AG04450 (cell line): Measurements from ENCODE around the gene NPHP4. TPM values are rescaled to one million over a fixed set of nuclear protein-coding genes. Genes with fewer than 3 reads are reported as not detected.

ENCODE experiments used
- CTCF ChIA-PET: fragments of 300-600, 350-600 bp; formaldehyde crosslinking; extraction: SDS; loops from one replicate; lab custom pipeline; 2022; ENCODE audit warnings: antibody characterized with exemption, inconsistent platforms; lab: Charles Lee
- POLR2A ChIA-PET: fragments of 350-600 bp; formaldehyde crosslinking; extraction: SDS; loops from one replicate; lab custom pipeline; 2021; ENCODE audit warnings: antibody characterized with exemption, inconsistent platforms; lab: Yijun Ruan, JAX
- DNase-seq: peaks from one replicate; pipeline ENCODE4 v3.0.0-alpha.2; 2011; ENCODE audit warnings: low read depth, low spot score
- H3K27ac ChIP-seq: one replicate; pipeline ENCODE4 v1.5.1; 2012; ENCODE audit warnings: low read depth, low read length, control low read depth
- H3K27me3 ChIP-seq: one replicate; pipeline ENCODE4 v1.6.0; 2012; ENCODE audit warnings: low read length; ENCODE audit not compliant: control insufficient read depth, insufficient read depth
- H3K4me3 ChIP-seq: 2 replicates; pipeline ENCODE4 v1.5.1; 2011; ENCODE audit warnings: mild to moderate bottlenecking, low read depth, low read length, control low read depth
- H3K9me3 ChIP-seq: 2 replicates; pipeline ENCODE4 v1.5.1; 2012; ENCODE audit warnings: low read length; ENCODE audit not compliant: control insufficient read depth, insufficient read depth
- polyA plus RNA-seq: library from polyadenylated mRNA; depleted of rRNA; stranded (reverse); fragments of >200 nt; gene quantifications from 2 replicates; pipeline ENCODE4 v1.2.3, GENCODE V29; 2011
- TF ChIP-seq, protein P1 (sequence below): IDR thresholded peaks from 2 replicates; pipeline ENCODE4 v1.5.1; 2011; ENCODE audit warnings: low read depth, low read length, control low read depth, inconsistent platforms

NPHP4 gene
- polyA plus RNA-seq, 1 experiment: 1.6 TPM

DNA sequence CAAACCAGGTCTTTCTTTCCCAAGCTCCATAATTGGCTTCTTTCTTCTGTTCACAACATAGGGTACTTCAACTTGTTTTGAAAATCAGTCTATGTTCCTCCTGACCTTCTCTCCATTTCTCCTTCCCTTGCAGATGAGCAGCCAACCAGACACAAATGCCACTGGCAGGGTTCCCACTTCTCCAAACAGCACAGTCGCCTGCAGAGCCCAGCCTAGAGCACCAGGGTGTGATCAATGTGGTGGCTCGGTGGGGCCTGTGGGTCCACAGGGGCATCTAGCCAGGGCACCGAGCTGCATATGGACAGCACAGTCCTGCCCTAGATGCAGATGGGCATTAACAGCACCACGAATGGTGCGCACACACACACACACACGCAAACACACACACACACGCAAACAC is 112.8 kb downstream of the NPHP4 start:
- ChIA-PET CTCF (no interaction called here), POLR2A (no interaction called here)
- no peak overlapping the region for H3K4me3 ChIP-seq
- peaks cover 6% of the 10 kb centered on the region; the same call in 1 of the 2 replicates for H3K9me3 ChIP-seq
- no peaks in the 10 kb centered on the region for H3K27me3 ChIP-seq
- no peak for DNase-seq
- TF ChIP-seq, protein P1, sequence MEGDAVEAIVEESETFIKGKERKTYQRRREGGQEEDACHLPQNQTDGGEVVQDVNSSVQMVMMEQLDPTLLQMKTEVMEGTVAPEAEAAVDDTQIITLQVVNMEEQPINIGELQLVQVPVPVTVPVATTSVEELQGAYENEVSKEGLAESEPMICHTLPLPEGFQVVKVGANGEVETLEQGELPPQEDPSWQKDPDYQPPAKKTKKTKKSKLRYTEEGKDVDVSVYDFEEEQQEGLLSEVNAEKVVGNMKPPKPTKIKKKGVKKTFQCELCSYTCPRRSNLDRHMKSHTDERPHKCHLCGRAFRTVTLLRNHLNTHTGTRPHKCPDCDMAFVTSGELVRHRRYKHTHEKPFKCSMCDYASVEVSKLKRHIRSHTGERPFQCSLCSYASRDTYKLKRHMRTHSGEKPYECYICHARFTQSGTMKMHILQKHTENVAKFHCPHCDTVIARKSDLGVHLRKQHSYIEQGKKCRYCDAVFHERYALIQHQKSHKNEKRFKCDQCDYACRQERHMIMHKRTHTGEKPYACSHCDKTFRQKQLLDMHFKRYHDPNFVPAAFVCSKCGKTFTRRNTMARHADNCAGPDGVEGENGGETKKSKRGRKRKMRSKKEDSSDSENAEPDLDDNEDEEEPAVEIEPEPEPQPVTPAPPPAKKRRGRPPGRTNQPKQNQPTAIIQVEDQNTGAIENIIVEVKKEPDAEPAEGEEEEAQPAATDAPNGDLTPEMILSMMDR: no peak
- H3K27ac ChIP-seq: no peak overlapping the region

DNA sequence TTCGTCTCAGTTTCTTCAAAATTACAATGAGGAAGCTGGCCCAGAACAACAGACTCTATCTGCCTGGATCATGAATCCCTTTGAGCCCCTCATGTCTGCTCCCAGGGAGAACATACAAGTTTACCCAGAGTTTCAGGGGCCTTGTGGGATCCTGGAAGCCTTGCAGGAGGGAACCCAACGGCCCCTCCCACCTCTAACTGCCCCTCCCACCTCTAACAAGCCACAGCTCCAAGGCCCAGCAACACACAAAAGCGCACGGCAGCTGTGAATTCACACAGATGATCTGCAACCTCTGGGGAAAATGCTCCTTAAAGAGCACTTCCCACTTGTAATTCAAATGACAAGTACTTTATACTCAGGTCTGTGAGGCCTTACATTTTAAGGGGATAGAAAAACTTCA is 113.3 kb downstream of the NPHP4 start:
- Histone ChIP-seq H3K27me3 (no peaks in the 10 kb centered on the region), H3K9me3 (peaks cover 6% of the 10 kb centered on the region; the same call in 1 of the 2 replicates), H3K27ac (no peak overlapping the region), H3K4me3 (no peak overlapping the region)
- TF ChIP-seq, protein P1: no peak
- no peak for DNase-seq
- POLR2A ChIA-PET: no interaction called here
- CTCF ChIA-PET: no interaction called here

DNA sequence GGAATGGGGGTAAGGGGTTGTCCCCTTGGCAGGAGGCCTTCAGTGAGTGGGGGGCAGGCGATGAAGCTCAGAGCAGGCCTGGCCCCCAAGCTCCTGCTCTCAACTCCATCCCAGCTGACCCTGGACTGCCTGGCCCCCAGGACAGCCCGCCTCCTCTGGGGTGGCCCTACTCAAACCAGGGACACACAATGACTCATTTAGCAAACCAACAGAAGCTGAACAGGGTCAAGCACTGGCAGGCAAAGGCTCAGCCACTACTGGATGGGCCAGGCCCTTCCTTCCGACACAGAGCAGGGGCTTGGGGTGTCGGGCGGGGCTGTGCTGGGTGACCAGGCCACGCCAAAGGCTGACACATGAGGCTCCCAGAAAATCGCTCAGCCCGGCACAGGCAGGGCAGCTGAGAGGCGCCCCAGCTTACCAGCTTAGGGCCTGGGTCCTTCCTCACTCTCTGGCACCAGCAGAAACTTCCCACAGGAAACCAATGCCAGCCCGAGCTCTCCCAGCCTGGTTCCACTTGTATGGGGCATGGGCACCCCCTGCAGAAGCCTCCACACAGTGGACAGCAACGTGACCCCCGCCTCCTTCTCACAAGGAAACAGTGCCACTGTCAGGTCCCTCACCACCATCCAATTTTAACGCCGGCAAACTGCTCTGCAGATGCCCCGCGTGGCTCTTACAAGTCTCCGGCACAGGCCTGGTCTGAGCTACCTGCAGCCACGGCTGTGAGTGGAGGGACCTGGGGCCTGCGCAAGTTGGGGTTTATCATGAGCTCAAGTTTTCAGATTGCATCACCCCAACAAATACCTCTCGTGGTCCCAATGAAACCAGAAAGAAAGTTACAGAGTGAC is 114.3 kb downstream of the NPHP4 start:
- no peaks in the 10 kb centered on the region for H3K27me3 ChIP-seq
- DNase-seq: no peak
- ChIA-PET CTCF (no interaction called here), POLR2A (no interaction called here)
- TF ChIP-seq, protein P1: no peak
- no peak overlapping the region for H3K4me3 ChIP-seq
- H3K27ac ChIP-seq: no peak overlapping the region
- peaks cover 6% of the 10 kb centered on the region; the same call in 1 of the 2 replicates for H3K9me3 ChIP-seq

DNA sequence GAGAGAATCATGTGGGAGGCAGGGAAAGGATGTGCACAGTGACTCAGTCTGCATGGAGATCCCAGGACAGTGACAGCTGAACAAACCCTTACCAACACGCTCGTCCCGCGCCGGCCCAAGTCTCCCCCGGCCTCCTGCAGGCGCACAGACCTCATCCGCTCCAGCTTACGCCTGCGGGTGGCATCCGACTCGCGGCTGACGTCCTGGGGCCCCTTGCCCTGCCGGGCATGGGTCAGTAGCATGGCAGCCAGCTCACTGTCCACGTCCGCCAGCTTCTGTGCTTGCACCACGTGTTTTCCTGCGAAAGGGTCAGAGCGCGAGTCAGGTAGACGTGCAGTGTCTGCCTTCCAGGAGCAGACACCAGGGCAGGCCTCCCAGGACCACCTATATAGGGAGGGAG is 115.2 kb downstream of the NPHP4 start:
- Histone ChIP-seq H3K27me3 (no peaks in the 10 kb centered on the region), H3K27ac (no peak overlapping the region), H3K4me3 (no peak overlapping the region), H3K9me3 (peaks cover 6% of the 10 kb centered on the region; the same call in 1 of the 2 replicates)
- POLR2A ChIA-PET: no interaction called here
- TF ChIP-seq, protein P1: no peak
- no peak for DNase-seq
- CTCF ChIA-PET: interaction anchor here (1.7 kb wide), 1 partner anchor 39 kb away, joined by 5 read pairs; no protein-coding TSS in a partner anchor

DNA sequence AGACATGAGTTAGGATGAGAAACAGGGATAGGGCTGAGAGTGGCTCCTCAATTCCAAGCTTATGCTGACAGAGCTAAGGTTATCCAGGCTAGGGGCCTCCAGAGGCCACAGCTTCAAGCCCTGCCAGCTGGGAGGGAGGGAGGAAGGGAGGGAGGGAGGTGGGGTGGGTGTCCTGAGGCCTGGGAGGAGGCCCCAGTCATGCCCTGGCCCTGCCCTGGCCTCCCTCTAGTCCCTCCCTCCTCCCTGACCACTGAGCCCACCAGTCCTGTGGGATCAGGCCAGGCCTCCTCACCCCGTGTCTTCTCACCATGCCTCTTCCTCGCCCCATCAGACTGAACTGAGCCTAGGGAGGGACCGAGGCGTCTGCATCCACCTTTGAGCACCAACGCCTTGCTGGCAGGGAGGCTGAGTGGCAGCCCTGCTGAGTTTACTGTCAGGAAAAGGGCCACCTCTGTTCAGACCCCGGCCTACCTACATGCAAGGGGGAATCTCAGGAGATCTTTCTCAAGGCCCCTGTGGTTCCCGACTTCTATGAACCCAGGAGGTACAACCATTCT is 116.1 kb downstream of the NPHP4 start:
- POLR2A ChIA-PET: no interaction called here
- CTCF ChIA-PET: interaction anchor here (1.7 kb wide), 1 partner anchor 39 kb away, joined by 5 read pairs; no protein-coding TSS in a partner anchor
- DNase-seq: no peak
- TF ChIP-seq, protein P1: no peak
- Histone ChIP-seq H3K9me3 (peaks cover 6% of the 10 kb centered on the region; the same call in 1 of the 2 replicates), H3K27ac (no peak overlapping the region), H3K27me3 (no peaks in the 10 kb centered on the region), H3K4me3 (no peak overlapping the region)
